ENCODE results near the gene DRD4. TPM values are rescaled to one million over a fixed set of nuclear protein-coding genes. Genes with fewer than 3 reads are reported as not detected.

DRD4 gene
- total RNA-seq, 1 experiment from 2014 or later, result 0.11 TPM

GRCh38 chr11:674406-674805 is 37.3 kb downstream of the DRD4 start:
- intact Hi-C loops (cut with micrococcal nuclease), result no loop called here
- H3K27ac ChIP-seq (ENCODE audit: low read length), result no peak overlapping the region
- H3K4me2 ChIP-seq (ENCODE audit: low read length), result no peak overlapping the region
- H2AFZ ChIP-seq (ENCODE audit: low read length), result no peak overlapping the region
- ATAC-seq (no peak), DNase-seq (no peak)
- no peaks in the 10 kb centered on the region for H3K79me2 ChIP-seq (ENCODE audit: low read length)
- no peaks in the 10 kb centered on the region for H3K4me1 ChIP-seq (ENCODE audit: insufficient read depth, low read length)
- H3K36me3 ChIP-seq (ENCODE audit: low read depth, low read length), result peaks cover 19% of the 10 kb centered on the region
- H3K4me3 ChIP-seq (ENCODE audit: low read length), result no peak overlapping the region
- ChIA-PET POLR2A (ENCODE audit: unreplicated experiment) (interaction anchor here (0.6 kb wide), 1 partner anchor 171 kb away, joined by 4 read pairs; no protein-coding TSS in a partner anchor), CTCF (interaction anchor here (0.5 kb wide), 1 partner anchor 10 kb away, joined by 4 read pairs; no protein-coding TSS in a partner anchor)
- no peaks in the 10 kb centered on the region for H4K20me1 ChIP-seq (ENCODE audit: low read length)
- no peaks in the 10 kb centered on the region for H3K27me3 ChIP-seq (ENCODE audit: low read length)
- H3K9me3 ChIP-seq (ENCODE audit: low read length), result no peaks in the 10 kb centered on the region
- no TSS peak for BruUV-seq (replicated peaks)
- H3K9ac ChIP-seq (ENCODE audit: low read length), result no peak overlapping the region
- no peaks in the 10 kb centered on the region for H3F3A ChIP-seq (ENCODE audit: low read length, unreplicated experiment)
- TF ChIP-seq EZH2phosphoT487 (IDR thresholded peaks at IDR 0.05; ENCODE audit: borderline replicate concordance, low read length) (no peak), EZH2 (IDR thresholded peaks at IDR 0.05; ENCODE audit: low read length, unreplicated experiment) (no peak), CTCF (conservative IDR thresholded peaks at IDR 0.05; ENCODE audit: low read depth, low read length) (no peak)
- no peaks in the 10 kb centered on the region for H3K9me2 ChIP-seq (replicated peaks; ENCODE audit: low read length)

- CTCF ChIA-PET, result no interaction called here
- Histone ChIP-seq H3K79me2 (ENCODE audit: low read length) (no peaks in the 10 kb centered on the region), H3F3A (ENCODE audit: low read length, unreplicated experiment) (no peaks in the 10 kb centered on the region), H3K27me3 (ENCODE audit: low read length) (no peaks in the 10 kb centered on the region), H3K9me3 (ENCODE audit: low read length) (no peaks in the 10 kb centered on the region), H3K27ac (ENCODE audit: low read length) (no peak overlapping the region), H4K20me1 (ENCODE audit: low read length) (no peaks in the 10 kb centered on the region), H3K36me3 (ENCODE audit: low read depth, low read length) (peaks cover 19% of the 10 kb centered on the region), H3K4me1 (ENCODE audit: insufficient read depth, low read length) (no peaks in the 10 kb centered on the region), H3K9me2 (replicated peaks; ENCODE audit: low read length) (no peaks in the 10 kb centered on the region), H3K9ac (ENCODE audit: low read length) (no peak overlapping the region), H2AFZ (ENCODE audit: low read length) (no peak overlapping the region), H3K4me3 (ENCODE audit: low read length) (no peak overlapping the region), H3K4me2 (ENCODE audit: low read length) (no peak overlapping the region)
- ATAC-seq (no peak), DNase-seq (no peak)
- intact Hi-C loops (cut with micrococcal nuclease), result no loop called here
- POLR2A ChIA-PET (ENCODE audit: unreplicated experiment), result no interaction called here
- BruUV-seq (replicated peaks), result no TSS peak
- TF ChIP-seq CTCF (conservative IDR thresholded peaks at IDR 0.05; ENCODE audit: low read depth, low read length), result no peak
- no peak for TF ChIP-seq EZH2phosphoT487 (IDR thresholded peaks at IDR 0.05; ENCODE audit: borderline replicate concordance, low read length)
- TF ChIP-seq EZH2 (IDR thresholded peaks at IDR 0.05; ENCODE audit: low read length, unreplicated experiment), result no peak
These were observed 41.2 kb downstream of the DRD4 start for GRCh38 chr11:678297-678696.

- no peak for DNase-seq
- TF ChIP-seq EZH2 (IDR thresholded peaks at IDR 0.05; ENCODE audit: low read length, unreplicated experiment), result no peak
- TF ChIP-seq CTCF (conservative IDR thresholded peaks at IDR 0.05; ENCODE audit: low read depth, low read length), result no peak
- ATAC-seq, result no peak
- Histone ChIP-seq H3K36me3 (ENCODE audit: low read depth, low read length) (peaks cover 20% of the 10 kb centered on the region), H3K4me3 (ENCODE audit: low read length) (no peak overlapping the region), H3K9me2 (replicated peaks; ENCODE audit: low read length) (no peaks in the 10 kb centered on the region), H3K4me1 (ENCODE audit: insufficient read depth, low read length) (no peaks in the 10 kb centered on the region), H3K27me3 (ENCODE audit: low read length) (no peaks in the 10 kb centered on the region), H3K27ac (ENCODE audit: low read length) (no peak overlapping the region), H3F3A (ENCODE audit: low read length, unreplicated experiment) (no peaks in the 10 kb centered on the region), H4K20me1 (ENCODE audit: low read length) (no peaks in the 10 kb centered on the region), H3K9me3 (ENCODE audit: low read length) (no peaks in the 10 kb centered on the region), H3K9ac (ENCODE audit: low read length) (no peak overlapping the region), H3K79me2 (ENCODE audit: low read length) (no peaks in the 10 kb centered on the region), H2AFZ (ENCODE audit: low read length) (no peak overlapping the region), H3K4me2 (ENCODE audit: low read length) (no peak overlapping the region)
- ChIA-PET CTCF (no interaction called here), POLR2A (ENCODE audit: unreplicated experiment) (no interaction called here)
- no TSS peak for BruUV-seq (replicated peaks)
- intact Hi-C loops (cut with micrococcal nuclease), result no loop called here
These were observed 42.5 kb downstream of the DRD4 start for GRCh38 chr11:679271-680207.
